GM12891 (cell line): ENCODE results near the gene DCUN1D4.

ENCODE experiments used
- POLR2A ChIP-seq: IDR thresholded peaks from 2 replicates; pipeline ENCODE4 v1.6.1; 2011; ENCODE audit warnings: low read depth, low read length, control low read depth
- POLR2AphosphoS5 ChIP-seq: IDR thresholded peaks from 2 replicates; pipeline ENCODE4 v1.6.1; 2011; ENCODE audit warnings: low read depth, low read length, control low read depth
- TAF1 ChIP-seq: IDR thresholded peaks from 2 replicates; pipeline ENCODE4 v1.6.1; 2011; ENCODE audit warnings: low read depth, low read length, control low read depth

DNA sequence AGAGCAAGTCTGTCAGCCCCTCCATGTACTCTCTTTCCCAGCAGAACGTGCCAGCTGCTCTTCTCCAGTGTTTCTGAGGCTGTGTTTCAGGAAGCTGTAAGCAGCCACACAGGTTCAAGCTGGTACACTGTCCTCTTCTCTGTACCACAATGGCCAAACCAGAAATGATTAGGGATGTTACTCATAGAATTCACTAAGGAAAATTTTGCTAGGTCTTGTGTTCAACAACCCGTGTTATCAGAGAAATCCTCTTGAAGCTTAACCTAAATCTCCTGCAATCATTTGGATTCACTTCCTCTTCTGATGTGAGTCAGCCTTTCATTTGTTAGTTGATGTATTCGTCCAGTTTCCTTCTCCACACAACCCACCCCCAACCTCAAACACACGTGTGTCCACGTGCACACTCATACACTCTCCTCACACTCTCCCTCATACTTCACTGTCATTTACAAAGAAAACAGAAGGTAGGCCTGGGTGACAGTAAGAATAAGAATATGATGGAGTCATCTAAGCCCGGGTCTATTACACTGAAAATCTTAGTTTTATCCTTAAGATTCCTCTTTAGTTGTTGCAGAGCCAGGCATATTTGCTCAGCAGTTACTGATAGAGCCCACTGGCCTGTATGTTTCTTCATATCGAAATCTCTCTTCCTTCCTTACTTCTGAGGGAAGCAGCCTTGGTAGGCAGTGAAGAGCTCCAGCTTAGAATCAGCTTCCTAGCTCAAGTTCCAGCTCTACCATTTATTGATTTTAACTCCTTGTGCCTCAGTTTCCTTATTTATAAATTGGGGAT lies 63.4 kb downstream of the DCUN1D4 start:
- TF ChIP-seq POLR2A: no peak
- no peak for TF ChIP-seq POLR2AphosphoS5
- TF ChIP-seq TAF1: no peak
